ENCODE results near the gene EPS8L3.

Gene EPS8L3

GRCh38 chr1:109775398-109775797 lies 11.7 kb upstream of the EPS8L3 start:
- TF ChIP-seq CTCF (IDR thresholded peaks at IDR 0.05; ENCODE audit: low read depth, low read length): no peak
- H3K4me3 ChIP-seq (ENCODE audit: low read depth, low read length): no peak overlapping the region

- no peak overlapping the region for H3K4me3 ChIP-seq (ENCODE audit: low read depth, low read length)
- no peak for TF ChIP-seq CTCF (IDR thresholded peaks at IDR 0.05; ENCODE audit: low read depth, low read length)
These were observed 10.3 kb upstream of the EPS8L3 start for GRCh38 chr1:109773900-109774485.

- TF ChIP-seq CTCF (IDR thresholded peaks at IDR 0.05; ENCODE audit: low read depth, low read length): peak; percentile 89
These were observed 9.6 kb upstream of the EPS8L3 start for GRCh38 chr1:109773203-109773899.

GRCh38 chr1:109772658-109773202 lies 9.0 kb upstream of the EPS8L3 start:
- no peak overlapping the region for H3K4me3 ChIP-seq (ENCODE audit: low read depth, low read length)
- TF ChIP-seq CTCF (IDR thresholded peaks at IDR 0.05; ENCODE audit: low read depth, low read length): no peak

More at GRCh38 chr1:109773203-109773899, 9.6 kb upstream of the EPS8L3 start:
- H3K4me3 ChIP-seq (ENCODE audit: low read depth, low read length): no peak overlapping the region

GRCh38 chr1:109771712-109772657 lies 8.3 kb upstream of the EPS8L3 start:
- H3K4me3 ChIP-seq (ENCODE audit: low read depth, low read length): no peak overlapping the region
- TF ChIP-seq CTCF (IDR thresholded peaks at IDR 0.05; ENCODE audit: low read depth, low read length): no peak

GRCh38 chr1:109770331-109771095 lies 6.8 kb upstream of the EPS8L3 start:
- no peak for TF ChIP-seq CTCF (IDR thresholded peaks at IDR 0.05; ENCODE audit: low read depth, low read length)
- H3K4me3 ChIP-seq (ENCODE audit: low read depth, low read length): no peak overlapping the region

Data from WI38 (cell line).